ENCODE data around the gene C3orf80. TPM values are rescaled to one million over a fixed set of nuclear protein-coding genes. Genes with fewer than 3 reads are reported as not detected.

Gene C3orf80
- 0.91 TPM in 1 of 2 replicates, not detected in the other for total RNA-seq

DNA sequence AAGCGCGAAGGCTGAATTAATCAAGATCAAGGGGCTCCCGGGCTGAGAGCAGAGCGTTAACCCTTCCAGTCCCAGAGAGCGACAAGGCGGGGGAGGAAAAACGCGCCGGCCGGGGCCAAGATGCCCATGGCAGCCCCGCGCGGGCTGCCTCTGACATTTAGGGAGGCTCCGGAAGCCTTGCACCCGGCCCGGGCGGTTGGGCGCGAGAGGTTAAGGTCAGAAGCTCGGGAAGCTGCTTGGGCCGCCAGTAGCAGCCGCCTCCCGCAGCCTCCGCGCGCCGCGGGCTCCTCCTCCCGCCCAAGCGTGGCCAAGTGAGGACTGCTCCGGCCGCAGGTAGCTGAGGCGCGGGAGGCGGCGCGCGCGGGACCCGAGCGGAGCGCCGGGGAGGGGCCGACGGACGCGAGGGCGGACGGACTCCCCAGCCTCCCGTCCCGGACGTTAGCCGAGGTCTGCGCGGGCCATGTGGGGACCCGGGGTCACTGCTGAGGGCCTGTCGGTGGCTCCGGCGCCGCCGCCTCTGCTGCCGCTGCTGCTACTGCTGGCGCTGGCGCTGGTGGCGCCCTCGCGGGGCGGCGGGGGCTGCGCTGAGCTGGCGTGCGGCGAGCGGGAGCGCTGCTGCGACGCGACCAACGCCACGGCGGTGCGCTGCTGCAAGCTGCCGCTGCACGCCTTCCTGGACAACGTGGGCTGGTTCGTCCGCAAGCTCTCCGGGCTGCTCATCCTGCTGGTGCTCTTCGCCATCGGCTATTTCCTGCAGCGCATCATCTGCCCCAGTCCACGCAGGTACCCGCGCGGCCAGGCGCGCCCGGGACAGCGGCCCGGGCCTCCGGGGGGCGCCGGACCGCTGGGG lies at the start of gene C3orf80:
Gene C3orf80 (plus strand): TSS at position 247 of the 850 bp plus-strand sequence. CDS start 214 bp downstream, at position 461.

Other genes with a start within 250 kb of the C3orf80 start
- gene IL12A, start 236.6 kb upstream of the C3orf80 start, total RNA-seq, result 4.4 and 6.9 TPM in 2 replicates
- 31.5 and 32.1 TPM in 2 replicates for gene IFT80, start 173.8 kb downstream of the C3orf80 start, total RNA-seq
- gene SMC4, start 174.2 kb downstream of the C3orf80 start, total RNA-seq, result 44.1 and 76.8 TPM in 2 replicates
- 24.8 and 32.1 TPM in 2 replicates for gene TRIM59, start 224.4 kb downstream of the C3orf80 start, total RNA-seq